ENCODE data around the gene SEPTIN1. TPM values are rescaled to one million over a fixed set of nuclear protein-coding genes. Genes with fewer than 3 reads are reported as not detected.

The SEPTIN1 gene
- total and polyA plus RNA-seq, 2 of the 4 experiments (the other 2 are of a cell fraction), result 0.24 TPM; not detected in 1

DNA sequence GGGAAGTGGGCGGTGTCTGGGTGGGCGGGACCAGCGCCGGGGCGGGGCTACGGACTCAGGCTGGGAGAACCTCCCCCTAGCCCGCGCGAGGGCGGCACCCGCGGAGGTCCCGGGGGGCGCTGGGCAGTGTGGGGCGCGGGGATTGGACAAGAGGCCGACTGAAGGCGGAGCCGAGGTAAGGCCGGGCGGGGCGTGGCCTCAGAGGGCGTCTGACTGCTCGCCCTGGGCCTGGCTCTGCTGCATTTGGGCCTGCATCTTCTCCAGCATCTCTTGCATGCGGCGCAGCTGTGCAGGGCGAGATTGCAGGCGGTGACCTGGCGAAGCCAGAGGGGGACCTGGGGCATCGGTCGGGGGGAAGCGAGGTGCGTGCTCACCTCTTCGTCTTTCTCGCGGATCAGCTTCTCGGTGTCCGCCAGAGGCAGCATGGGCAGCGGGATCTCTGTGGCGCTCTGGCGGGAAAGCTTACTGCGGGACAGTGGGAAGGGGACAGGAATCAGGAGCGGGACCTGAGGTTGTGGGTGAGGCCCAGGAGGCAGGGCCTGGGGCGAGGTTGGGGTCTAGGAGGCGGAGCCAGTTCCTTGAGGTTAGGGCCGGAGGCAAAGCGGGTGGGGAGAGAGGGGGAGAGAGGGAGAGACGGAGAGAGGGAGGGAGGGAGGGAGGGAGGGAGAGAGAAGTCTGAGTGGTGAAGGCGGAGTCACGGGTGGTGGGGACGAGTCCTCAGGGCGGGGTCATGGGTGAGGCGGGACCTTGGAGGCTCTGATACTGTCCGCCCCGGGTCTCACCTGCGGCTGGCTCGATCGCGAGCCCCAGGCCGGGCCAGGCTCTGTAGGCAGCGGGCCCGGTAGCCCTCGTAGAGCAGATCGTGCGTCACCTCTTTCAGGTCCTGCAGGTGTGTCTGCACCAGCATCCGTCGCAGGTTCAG, 3.9 kb downstream of the SEPTIN1 start:
- Histone ChIP-seq H2BK120ac (ENCODE audit: low read depth, low read length) (no peak overlapping the region; the same call in 1 of the 2 replicates), H3K9me1 (ENCODE audit: insufficient read depth, low read length) (peaks cover 16% of the 10 kb centered on the region), H3K27ac (ENCODE audit: insufficient read depth, low read length) (peak overlapping the region; percentile 83), H3K9me3 (ENCODE audit: control insufficient read depth, insufficient read depth, low read length) (no peaks in the 10 kb centered on the region), H2BK15ac (ENCODE audit: low read depth, low read length) (no peak overlapping the region), H3K36me3 (ENCODE audit: control insufficient read depth, insufficient read depth, low read length) (no peaks in the 10 kb centered on the region), H2AFZ (replicated peaks; ENCODE audit: low read length, poor library complexity) (peak overlapping the region; percentile 99), H3K4me2 (ENCODE audit: low read depth, low read length) (peak overlapping the region; percentile 92), H3K4me3 (ENCODE audit: insufficient read depth, low read depth, low read length) (peak overlapping the region; percentile 71), H3K23ac (ENCODE audit: low read depth, low read length) (peak overlapping the region; percentile 72), H3K14ac (replicated peaks; ENCODE audit: low read depth, low read length) (peak overlapping the region; percentile 97), H2BK5ac (ENCODE audit: low read depth, low read length, poor library complexity, severe bottlenecking) (peak overlapping the region; percentile 80), H3K4me1 (ENCODE audit: control insufficient read depth, insufficient read depth, low read length) (peaks cover 7% of the 10 kb centered on the region), H3K56ac (ENCODE audit: extremely low read depth, insufficient read depth, low read length) (peak overlapping the region; percentile 80), H3K9ac (ENCODE audit: low read depth, low read length) (peak overlapping the region; percentile 72), H2AK9ac (replicated peaks; ENCODE audit: low read depth, low read length, poor library complexity) (peak overlapping the region; percentile 100), H4K91ac (ENCODE audit: insufficient read depth, low read depth, low read length) (peak overlapping the region; percentile 86), H3K79me1 (ENCODE audit: low read depth in 1 of 2, low read length in 2 of 2) (peaks cover 5 to 30% of the 10 kb centered on the region in 2 experiments), H4K8ac (ENCODE audit: low read depth in 2 of 2, low read length in 2 of 2) (peak overlapping the region; percentile 98 to 99; a peak in 2 of 4 replicates), H3K27me3 (ENCODE audit: control insufficient read depth, insufficient read depth, low read length) (no peaks in the 10 kb centered on the region), H3K18ac (ENCODE audit: low read depth, low read length) (peak overlapping the region; percentile 10), H4K20me1 (ENCODE audit: insufficient read depth, low read length) (peaks cover 10% of the 10 kb centered on the region), H3K4ac (ENCODE audit: low read depth, low read length) (peak overlapping the region; percentile 90), H4K5ac (ENCODE audit: low read depth, low read length) (peak overlapping the region; percentile 33), H2BK20ac (ENCODE audit: low read depth, low read length) (no peak overlapping the region), H2AK5ac (ENCODE audit: low read depth, low read length) (peak overlapping the region; percentile 94)
- no peak for TF ChIP-seq NFE2L2 (IDR thresholded peaks at IDR 0.05; ENCODE audit: low read depth, low read length)
- TF ChIP-seq FOS (IDR thresholded peaks at IDR 0.05; ENCODE audit: low read depth, low read length), result no peak
- TF ChIP-seq RAD21 (IDR thresholded peaks at IDR 0.05; ENCODE audit: low read length), result peak; percentile 28; the same call in 1 of the 2 replicates
- TF ChIP-seq SMC3 (IDR thresholded peaks at IDR 0.05; ENCODE audit: low read depth, low read length), result no peak
- TF ChIP-seq MXI1 (IDR thresholded peaks at IDR 0.05; ENCODE audit: borderline replicate concordance, low read depth, low read length), result peak; percentile 53; the same call in 1 of the 2 replicates
- no peak for TF ChIP-seq RCOR1 (IDR thresholded peaks at IDR 0.05; ENCODE audit: insufficient replicate concordance, low read length)
- peak; percentile 30; the same call in 1 of the 2 replicates for TF ChIP-seq POLR2A (IDR thresholded peaks at IDR 0.05; ENCODE audit: low read depth, low read length)
- peak; percentile 54; the same call in 1 of the 2 replicates for TF ChIP-seq MAZ (IDR thresholded peaks at IDR 0.05; ENCODE audit: borderline replicate concordance, low read depth, low read length)
- TF ChIP-seq, protein P1, sequence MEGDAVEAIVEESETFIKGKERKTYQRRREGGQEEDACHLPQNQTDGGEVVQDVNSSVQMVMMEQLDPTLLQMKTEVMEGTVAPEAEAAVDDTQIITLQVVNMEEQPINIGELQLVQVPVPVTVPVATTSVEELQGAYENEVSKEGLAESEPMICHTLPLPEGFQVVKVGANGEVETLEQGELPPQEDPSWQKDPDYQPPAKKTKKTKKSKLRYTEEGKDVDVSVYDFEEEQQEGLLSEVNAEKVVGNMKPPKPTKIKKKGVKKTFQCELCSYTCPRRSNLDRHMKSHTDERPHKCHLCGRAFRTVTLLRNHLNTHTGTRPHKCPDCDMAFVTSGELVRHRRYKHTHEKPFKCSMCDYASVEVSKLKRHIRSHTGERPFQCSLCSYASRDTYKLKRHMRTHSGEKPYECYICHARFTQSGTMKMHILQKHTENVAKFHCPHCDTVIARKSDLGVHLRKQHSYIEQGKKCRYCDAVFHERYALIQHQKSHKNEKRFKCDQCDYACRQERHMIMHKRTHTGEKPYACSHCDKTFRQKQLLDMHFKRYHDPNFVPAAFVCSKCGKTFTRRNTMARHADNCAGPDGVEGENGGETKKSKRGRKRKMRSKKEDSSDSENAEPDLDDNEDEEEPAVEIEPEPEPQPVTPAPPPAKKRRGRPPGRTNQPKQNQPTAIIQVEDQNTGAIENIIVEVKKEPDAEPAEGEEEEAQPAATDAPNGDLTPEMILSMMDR (conservative IDR thresholded peaks at IDR 0.05; ENCODE audit: low read depth, low read length), result peak; percentile 35
- TF ChIP-seq, protein P2, sequence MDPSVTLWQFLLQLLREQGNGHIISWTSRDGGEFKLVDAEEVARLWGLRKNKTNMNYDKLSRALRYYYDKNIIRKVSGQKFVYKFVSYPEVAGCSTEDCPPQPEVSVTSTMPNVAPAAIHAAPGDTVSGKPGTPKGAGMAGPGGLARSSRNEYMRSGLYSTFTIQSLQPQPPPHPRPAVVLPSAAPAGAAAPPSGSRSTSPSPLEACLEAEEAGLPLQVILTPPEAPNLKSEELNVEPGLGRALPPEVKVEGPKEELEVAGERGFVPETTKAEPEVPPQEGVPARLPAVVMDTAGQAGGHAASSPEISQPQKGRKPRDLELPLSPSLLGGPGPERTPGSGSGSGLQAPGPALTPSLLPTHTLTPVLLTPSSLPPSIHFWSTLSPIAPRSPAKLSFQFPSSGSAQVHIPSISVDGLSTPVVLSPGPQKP (IDR thresholded peaks at IDR 0.05; ENCODE audit: borderline replicate concordance, low read depth, low read length), result no peak
- no peak for TF ChIP-seq CHD1 (IDR thresholded peaks at IDR 0.05; ENCODE audit: low read depth, low read length)
- TF ChIP-seq CEBPB (IDR thresholded peaks at IDR 0.05; ENCODE audit: low read depth, low read length), result no peak
- TF ChIP-seq, protein P3, sequence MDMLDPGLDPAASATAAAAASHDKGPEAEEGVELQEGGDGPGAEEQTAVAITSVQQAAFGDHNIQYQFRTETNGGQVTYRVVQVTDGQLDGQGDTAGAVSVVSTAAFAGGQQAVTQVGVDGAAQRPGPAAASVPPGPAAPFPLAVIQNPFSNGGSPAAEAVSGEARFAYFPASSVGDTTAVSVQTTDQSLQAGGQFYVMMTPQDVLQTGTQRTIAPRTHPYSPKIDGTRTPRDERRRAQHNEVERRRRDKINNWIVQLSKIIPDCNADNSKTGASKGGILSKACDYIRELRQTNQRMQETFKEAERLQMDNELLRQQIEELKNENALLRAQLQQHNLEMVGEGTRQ (IDR thresholded peaks at IDR 0.05; ENCODE audit: low read depth, low read length), result no peak
- dilution Hi-C loops (cut with HindIII; ENCODE audit: low sequenced_read_pairs, unreplicated experiment) (no loop called here), in situ Hi-C loops (cut with MboI; ENCODE audit: low sequenced_read_pairs) (no loop called here), intact Hi-C loops (cut with micrococcal nuclease) (loop anchor here (2.0 kb wide), 1 partner anchor 16 kb away; the partner anchor contains the start of gene ZNF48)
- ATAC-seq (ENCODE audit: low read depth) (peak; percentile 98), DNase-seq (peak; percentile 94)
- BruUV-seq (replicated peaks), result no TSS peak
- ChIA-PET POLR2A (ENCODE audit: unreplicated experiment) (no interaction called here), CTCF (no interaction called here)
- WGBS, 2 experiments (ENCODE audit: extremely low coverage in 2 of 2, insufficient read length in 1 of 2), result 0% methylated on average over 13 of the region's 67 CpGs; no CpG with 5 or more reads in 1 of the 2 experiments

Measured in IMR-90 (cell line).